Activated CD4-positive, alpha-beta T cell treated with anti-CD3 and anti-CD28 coated beads for 1 hour (primary cell): ENCODE data around the gene FRAS1.
"Not testable (repeated sequence)": the region's sequence is repeated elsewhere in the genome, so short reads cannot be mapped to it uniquely, and the experiment has no call there.

ENCODE experiments used
- DNase-seq: peaks from one replicate; pipeline ENCODE4 v3.0.0-alpha.2; 2020

Gene FRAS1

GRCh38 chr4:78218260-78218659 is 161.1 kb downstream of the FRAS1 start:
- DNase-seq: no peak

- no peak for DNase-seq
Observed at GRCh38 chr4:78219825-78220224, 162.7 kb downstream of the FRAS1 start.

- no peak for DNase-seq
Observed at GRCh38 chr4:78220283-78220682, 163.2 kb downstream of the FRAS1 start.

- no peak for DNase-seq
Observed at GRCh38 chr4:78222575-78223186, 165.6 kb downstream of the FRAS1 start.

GRCh38 chr4:78225236-78225635 is 168.1 kb downstream of the FRAS1 start:
- DNase-seq: no peak

DNA sequence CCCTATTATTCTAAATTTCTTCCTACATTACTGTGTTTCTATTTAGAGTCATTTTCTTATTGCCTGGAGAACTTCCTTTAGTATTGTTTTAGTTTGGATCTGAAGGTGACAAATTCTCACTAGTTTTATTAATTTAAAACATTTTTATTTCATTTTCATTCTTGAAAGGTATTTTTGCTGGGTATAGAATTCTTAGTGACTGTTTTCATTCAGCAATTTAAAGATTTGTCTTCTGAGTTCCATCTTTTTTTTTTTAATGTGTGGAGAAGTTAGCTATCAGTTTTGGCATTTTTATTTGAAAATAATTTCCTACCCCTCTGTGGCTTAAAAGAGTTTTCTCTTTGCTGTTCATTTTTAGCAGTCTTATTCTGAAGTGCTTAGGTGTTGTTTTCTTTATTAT is 169.2 kb downstream of the FRAS1 start:
- DNase-seq: no peak

GRCh38 chr4:78227411-78228057 is 170.4 kb downstream of the FRAS1 start:
- no peak for DNase-seq

DNA sequence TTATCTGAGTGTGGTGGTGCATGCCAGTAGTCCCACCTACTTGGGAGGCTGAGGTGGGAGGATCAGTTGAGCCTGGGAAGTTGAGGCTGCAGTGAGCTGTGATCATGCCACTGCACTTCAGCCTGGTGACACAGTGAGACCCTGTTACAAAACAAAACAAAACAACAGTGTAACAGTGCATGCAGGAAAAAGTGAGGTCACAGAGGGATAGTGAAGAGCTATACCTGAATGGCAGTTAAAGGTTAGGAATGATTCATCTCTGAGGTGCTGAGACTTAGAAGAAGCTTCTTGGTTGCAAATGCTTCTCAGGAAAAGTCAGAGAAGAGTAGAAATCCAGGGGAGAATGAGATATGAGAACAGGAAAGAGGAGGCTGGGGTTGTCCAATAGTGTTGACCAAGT is 178.7 kb downstream of the FRAS1 start:
- no peak for DNase-seq

- DNase-seq: no peak
Observed at GRCh38 chr4:78237360-78237759, 180.2 kb downstream of the FRAS1 start.

DNA sequence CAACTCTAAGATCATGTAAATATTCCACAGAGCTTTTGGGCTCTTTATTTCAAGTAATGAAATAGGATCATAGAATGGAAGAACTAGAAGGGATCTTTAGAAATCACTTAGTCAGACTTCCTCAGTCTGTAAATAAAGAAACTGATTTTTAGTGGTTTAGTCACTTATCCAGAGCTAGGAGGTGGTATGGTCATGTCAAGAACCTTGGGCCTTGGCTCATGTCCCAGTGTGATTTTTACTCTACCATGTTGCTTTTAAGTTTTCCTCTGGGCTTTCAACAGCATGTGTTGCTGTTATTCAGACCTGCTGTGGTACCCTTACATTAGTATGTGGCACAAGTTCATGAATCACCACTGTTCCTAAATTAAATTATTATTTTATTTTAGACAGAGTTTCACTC is 184.9 kb downstream of the FRAS1 start:
- no peak for DNase-seq

DNA sequence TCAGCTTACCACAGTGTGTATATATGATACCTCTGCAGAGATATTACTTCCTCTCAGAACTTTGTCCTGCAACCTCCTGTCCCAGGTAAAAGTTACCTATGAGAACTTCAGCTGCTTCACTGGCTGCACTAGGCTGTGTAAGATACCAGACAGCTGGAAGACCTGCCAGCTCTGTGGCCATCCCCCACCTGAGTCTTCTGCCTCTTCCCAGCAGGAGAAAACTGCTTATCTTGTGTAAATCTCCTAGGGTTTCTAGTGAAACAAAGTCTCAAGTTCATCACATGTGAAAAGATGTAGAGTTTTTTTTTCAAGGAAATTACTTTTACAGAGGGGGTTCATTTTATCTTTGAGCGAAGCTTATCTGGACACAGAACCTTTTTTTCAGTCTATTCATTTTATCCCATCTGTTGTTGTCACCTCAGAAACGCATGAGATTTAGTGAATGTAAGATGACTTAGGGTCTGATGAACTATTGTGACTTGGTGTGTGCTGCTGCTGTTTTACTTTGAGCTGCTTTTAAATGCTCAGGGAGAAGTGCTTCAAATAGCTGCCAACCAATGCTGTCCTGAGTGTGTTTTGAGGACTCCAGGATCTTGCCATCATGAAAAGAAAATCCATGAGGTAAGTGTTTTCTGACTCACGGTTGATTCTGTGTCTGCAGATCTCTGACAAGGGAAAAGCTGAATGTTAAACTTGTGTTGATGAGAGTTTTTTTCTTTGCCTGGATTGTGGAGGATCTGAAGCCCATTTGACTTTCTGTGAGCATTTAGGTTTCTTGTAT is 187.8 kb downstream of the FRAS1 start:
- DNase-seq: no peak

DNA sequence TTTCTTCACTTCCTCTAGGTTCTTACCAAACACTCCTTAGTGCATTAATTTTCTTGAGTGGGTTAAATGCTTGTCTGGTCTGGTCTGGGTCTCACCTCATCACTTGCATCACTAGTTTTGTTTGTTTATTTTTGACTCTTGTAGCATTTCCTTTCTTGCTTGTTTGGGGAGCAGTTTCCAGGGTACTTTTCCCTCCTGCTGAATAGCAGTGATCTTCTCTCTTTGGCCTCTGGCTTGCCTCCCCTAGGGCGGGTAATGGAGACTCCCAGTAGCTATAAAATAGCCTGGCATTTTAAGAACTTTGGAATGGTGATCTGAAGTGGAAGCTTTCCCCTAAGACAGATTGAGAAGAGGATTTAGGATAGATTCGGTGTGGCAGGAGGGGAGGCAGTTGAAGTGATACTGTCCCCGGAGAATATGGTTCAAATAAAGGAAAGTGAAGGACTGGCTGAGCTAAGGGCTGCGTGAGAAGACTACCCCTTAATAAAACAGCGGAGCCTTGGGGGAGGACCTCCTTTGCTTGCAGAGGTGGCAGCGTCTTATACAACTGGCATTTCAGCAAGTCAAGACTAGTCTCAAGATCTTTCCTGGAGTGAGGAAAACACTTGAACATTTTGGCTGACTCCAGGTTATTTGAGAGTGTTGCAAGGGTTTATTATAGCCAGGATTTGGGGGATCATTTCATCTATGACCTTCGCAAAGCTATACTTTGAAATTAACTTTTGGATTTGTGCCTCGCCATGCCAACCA is 190.6 kb downstream of the FRAS1 start:
- DNase-seq: no peak

DNA sequence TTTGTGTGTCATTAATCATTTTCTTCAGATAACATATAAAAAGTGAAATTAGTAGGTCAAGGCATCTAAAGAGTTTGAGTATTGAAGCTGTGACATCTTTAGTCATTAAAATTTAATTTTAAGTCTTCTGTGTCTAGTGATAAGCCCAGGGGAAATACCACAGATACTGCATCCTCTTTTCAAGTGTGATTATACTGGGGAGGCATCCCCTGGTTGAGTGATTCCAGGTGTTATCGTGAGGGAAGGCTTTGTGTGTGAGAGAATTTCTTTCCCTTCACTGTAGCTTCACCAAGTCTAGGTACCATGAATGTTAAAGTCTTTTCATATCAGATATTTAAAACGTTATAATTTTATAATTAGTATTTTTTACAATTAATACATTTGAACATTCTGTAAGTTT is 193.4 kb downstream of the FRAS1 start:
- no peak for DNase-seq

DNA sequence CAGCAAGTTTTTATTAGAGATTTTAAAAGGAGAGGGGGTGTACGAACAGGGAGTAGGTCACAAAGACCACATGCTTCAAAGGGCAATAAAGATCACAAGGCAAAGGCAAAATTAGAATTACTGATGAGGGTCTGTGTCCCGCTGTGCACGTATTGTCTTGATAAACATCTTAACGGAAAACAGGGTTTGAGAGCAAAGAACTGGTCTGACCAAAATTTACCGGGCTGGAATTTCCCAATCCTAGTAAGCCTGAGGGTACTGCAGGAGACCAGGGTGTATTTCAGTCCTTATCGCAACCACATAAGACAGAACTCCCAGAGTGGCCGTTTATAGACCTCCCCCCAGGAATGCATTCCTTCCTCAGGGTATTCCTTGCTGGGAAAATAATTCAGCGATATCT is 195.7 kb downstream of the FRAS1 start:
- DNase-seq: not testable (repeated sequence)

DNA sequence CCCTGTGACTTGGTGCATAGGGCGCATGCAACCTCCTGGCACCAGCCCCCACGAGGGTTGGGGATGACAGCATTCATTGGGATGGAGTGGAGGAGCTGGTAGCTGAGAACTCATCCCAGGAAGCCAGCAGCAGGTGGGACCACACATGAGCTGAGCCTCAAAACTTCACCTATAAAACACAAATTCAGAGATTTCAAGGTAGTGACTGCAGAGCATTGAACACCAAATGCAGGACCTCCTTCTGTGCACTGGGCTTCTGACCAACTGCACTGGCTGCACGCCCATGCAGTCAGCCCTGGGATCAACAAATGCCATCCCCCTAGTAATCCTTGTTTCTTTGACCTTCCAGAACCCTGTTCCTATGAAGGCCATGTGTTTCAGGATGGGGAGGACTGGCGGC is 197.8 kb downstream of the FRAS1 start:
- no peak for DNase-seq

DNA sequence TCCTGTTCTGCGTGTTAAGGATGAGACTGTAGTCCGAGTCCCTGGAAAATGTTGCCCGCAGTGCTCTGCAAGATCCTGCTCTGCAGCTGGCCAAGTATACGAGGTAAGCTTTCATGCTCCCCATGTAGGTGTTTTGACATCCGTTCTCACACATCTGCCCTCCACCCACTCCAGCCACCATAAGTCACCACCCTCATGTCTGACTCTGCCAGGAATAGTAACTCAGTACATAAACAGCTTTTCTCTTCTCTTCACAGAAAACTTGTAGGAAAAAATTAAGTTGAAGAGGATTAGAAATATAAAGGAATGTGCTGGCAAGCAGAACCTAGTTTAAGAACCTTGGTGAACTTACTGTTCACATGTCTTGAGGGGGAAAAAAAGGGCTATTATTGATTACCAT is 207.9 kb downstream of the FRAS1 start:
- DNase-seq: no peak

DNA sequence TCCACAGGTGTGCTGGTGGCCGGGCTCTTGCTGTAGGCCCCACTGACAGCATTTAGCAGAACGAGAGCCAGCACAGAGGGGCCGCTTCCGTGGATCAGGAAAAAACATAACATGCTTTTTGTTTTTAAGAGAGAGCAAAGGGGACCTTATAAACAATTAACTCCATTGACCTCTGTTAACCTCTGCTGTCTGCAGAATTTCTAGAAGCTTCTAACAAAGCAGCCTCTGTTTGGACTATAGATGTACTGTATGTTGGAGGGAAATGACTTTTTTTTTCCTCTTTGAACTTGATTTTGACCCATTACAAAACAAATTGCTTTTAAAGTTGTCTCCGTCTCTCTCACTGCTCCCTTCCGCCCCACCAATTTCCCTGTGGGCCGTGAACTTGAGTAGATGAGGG is 210.7 kb downstream of the FRAS1 start:
- DNase-seq: no peak

GRCh38 chr4:78268597-78268996 is 211.5 kb downstream of the FRAS1 start:
- DNase-seq: no peak

DNA sequence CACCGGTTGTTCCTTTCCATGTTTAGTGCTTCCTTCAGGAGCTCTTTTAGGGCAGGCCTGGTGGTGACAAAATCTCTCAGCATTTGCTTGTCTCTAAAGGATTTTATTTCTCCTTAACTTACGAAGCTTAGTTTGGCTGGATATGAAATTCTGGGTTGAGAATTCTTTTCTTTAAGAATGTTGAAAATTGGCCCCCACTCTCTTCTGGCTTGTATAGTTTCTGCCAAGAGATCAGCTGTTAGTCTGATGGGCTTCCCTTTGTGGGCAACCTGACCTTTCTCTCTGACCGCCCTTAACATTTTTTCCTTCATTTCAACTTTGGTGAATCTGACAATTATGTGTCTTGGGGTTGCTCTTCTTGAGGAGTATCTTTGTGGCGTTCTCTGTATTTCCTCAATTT is 218.3 kb downstream of the FRAS1 start:
- DNase-seq: not testable (repeated sequence)

DNA sequence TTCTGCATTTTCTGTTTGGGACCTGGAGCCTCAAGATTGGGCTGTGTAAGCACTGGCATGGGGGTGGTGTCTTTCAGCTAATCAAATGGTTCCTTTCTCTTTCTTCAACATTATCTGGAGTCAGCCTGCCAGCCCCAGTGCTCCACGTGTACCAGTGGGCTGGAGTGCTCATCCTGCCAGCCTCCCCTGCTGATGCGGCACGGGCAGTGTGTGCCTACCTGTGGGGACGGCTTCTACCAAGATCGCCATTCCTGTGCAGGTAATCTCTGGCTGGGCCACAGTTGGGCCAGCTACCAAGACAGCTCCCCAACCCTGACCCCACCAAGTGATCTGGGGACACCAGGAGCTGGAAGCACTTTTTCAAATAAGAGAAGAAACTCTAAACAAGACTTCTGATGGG is 229.2 kb downstream of the FRAS1 start:
- DNase-seq: no peak

GRCh38 chr4:78288327-78288726 is 231.2 kb downstream of the FRAS1 start:
- no peak for DNase-seq

DNA sequence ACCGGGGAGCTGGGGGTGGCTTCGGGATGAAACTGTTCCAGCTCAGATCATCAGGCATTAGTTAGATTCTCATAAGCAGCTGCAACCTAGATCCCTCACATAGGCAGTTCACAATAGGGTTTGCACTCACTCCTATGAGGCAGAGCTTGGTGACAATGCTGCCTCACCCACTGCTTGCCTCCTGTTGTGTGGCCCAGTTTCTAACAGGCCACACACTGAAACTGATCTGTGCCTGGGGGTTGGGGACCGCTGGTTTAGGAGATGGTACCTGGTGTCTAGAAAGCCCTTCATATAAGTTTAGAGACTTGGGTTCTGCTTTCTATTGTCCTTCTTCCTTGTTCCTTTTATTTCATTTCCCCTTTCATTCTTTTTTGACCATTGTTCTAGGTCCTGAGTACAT is 234.2 kb downstream of the FRAS1 start:
- DNase-seq: no peak

GRCh38 chr4:78292341-78292740 is 235.2 kb downstream of the FRAS1 start:
- DNase-seq: no peak

- no peak for DNase-seq
Observed at GRCh38 chr4:78292856-78293255, 235.7 kb downstream of the FRAS1 start.
